GM23338 (cell line): ENCODE results near the gene RHOH.

Experiments used
- EZH2 ChIP-seq: fragments of 200-600 bp; sonication (generic); IDR thresholded peaks from one replicate; pipeline ENCODE4 v1.8.0; 2017; ENCODE audit warnings: antibody characterized with exemption, mild to moderate bottlenecking, low read depth; ENCODE audit not compliant: unreplicated experiment
- EZH2phosphoT487 ChIP-seq: fragments of 200-600 bp; sonication (generic); IDR thresholded peaks from one replicate; pipeline ENCODE4 v1.8.1; 2018; ENCODE audit warnings: antibody characterized with exemption; ENCODE audit not compliant: unreplicated experiment
- JUNB ChIP-seq: IDR thresholded peaks from one replicate; pipeline ENCODE4 v1.6.1; 2016; ENCODE audit warnings: antibody characterized with exemption; ENCODE audit not compliant: unreplicated experiment
- POLR2AphosphoS5 ChIP-seq: IDR thresholded peaks from 2 replicates; pipeline ENCODE4 v1.6.1; 2016; ENCODE audit warnings: antibody characterized with exemption, low read depth
- REST ChIP-seq: IDR thresholded peaks from one replicate; pipeline ENCODE4 v1.6.1; 2018; ENCODE audit warnings: antibody characterized with exemption; ENCODE audit not compliant: unreplicated experiment
- TF ChIP-seq, protein P1 (sequence below), 2 experiments: fragments of 200-600 bp in 1 of 2; sonication (generic) in 1 of 2; conservative IDR thresholded peaks; 2 replicates each; pipeline versions ENCODE4 v1.5.1 to v1.6.1; 2016 to 2017; ENCODE audit warnings: antibody characterized with exemption in 2 of 2, low read depth in 2 of 2, mild to moderate bottlenecking in 2 of 2, moderate library complexity in 1 of 2

DNA sequence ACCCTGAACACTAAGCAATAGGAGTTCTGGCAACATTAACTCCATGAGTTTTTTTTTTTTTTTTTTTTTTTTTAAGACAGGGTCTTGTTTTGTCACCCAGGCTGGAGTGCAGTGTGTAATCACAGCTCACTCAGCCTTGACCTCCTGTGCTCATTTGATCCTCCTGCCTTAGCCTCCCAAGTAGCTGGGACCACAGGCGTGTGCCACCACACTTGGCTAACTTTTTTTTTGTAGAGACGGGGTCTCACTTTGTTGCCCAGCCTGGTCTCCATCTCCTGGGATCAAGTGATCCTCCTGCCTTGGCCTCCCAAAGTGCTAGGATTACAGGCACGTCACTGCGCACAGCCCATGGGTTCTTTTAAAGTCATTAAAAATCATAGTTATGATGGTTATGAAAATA is 5.1 kb downstream of the RHOH start:
- TF ChIP-seq, protein P1, sequence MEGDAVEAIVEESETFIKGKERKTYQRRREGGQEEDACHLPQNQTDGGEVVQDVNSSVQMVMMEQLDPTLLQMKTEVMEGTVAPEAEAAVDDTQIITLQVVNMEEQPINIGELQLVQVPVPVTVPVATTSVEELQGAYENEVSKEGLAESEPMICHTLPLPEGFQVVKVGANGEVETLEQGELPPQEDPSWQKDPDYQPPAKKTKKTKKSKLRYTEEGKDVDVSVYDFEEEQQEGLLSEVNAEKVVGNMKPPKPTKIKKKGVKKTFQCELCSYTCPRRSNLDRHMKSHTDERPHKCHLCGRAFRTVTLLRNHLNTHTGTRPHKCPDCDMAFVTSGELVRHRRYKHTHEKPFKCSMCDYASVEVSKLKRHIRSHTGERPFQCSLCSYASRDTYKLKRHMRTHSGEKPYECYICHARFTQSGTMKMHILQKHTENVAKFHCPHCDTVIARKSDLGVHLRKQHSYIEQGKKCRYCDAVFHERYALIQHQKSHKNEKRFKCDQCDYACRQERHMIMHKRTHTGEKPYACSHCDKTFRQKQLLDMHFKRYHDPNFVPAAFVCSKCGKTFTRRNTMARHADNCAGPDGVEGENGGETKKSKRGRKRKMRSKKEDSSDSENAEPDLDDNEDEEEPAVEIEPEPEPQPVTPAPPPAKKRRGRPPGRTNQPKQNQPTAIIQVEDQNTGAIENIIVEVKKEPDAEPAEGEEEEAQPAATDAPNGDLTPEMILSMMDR (conservative IDR thresholded peaks at IDR 0.05; ENCODE audit: low read depth in 2 of 2): no peak
- TF ChIP-seq EZH2 (no peak), EZH2phosphoT487 (no peak), JUNB (no peak), POLR2AphosphoS5 (no peak), REST (no peak)
